ENCODE data around the gene TRDN.

Gene TRDN, protein sequence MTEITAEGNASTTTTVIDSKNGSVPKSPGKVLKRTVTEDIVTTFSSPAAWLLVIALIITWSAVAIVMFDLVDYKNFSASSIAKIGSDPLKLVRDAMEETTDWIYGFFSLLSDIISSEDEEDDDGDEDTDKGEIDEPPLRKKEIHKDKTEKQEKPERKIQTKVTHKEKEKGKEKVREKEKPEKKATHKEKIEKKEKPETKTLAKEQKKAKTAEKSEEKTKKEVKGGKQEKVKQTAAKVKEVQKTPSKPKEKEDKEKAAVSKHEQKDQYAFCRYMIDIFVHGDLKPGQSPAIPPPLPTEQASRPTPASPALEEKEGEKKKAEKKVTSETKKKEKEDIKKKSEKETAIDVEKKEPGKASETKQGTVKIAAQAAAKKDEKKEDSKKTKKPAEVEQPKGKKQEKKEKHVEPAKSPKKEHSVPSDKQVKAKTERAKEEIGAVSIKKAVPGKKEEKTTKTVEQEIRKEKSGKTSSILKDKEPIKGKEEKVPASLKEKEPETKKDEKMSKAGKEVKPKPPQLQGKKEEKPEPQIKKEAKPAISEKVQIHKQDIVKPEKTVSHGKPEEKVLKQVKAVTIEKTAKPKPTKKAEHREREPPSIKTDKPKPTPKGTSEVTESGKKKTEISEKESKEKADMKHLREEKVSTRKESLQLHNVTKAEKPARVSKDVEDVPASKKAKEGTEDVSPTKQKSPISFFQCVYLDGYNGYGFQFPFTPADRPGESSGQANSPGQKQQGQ

DNA sequence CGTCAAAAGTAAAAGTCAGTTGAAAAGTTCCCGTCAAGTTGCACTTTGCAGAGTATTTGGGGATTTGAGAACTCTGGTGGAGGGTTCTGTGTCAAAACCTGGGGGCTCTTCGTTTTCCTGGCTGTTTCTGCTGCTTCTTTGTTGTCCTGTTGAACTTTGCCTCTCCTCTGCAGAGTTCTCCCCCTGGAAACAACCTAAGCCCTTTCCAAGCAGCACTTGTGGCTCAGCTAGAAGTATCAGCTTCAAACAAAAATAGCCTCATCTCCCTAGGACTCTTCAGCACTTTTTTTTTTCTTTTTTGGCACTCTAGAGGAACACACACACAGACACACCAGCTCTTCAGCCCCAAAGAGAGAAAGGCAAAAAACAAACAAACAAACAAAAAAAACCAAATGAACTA, at the start of gene TRDN:
TSS of gene TRDN (minus strand) at position 169 of the 400 bp plus-strand sequence. CDS start 175 bp downstream, outside the sequence.
- DNase-seq (ENCODE audit: low read depth): no peak
- TF ChIP-seq CTCF (conservative IDR thresholded peaks at IDR 0.05; ENCODE audit: low read depth, low read length): no peak
- H3K4me3 ChIP-seq (ENCODE audit: low read length): no peak within 1 kb of the TSS

- TF ChIP-seq CTCF (conservative IDR thresholded peaks at IDR 0.05; ENCODE audit: low read depth, low read length): no peak
- no peak overlapping the region for H3K4me3 ChIP-seq (ENCODE audit: low read length)
- no peak for DNase-seq (ENCODE audit: low read depth)
Observed at GRCh38 chr6:123681957-123682462, 45.3 kb upstream of the TRDN start.

DNA sequence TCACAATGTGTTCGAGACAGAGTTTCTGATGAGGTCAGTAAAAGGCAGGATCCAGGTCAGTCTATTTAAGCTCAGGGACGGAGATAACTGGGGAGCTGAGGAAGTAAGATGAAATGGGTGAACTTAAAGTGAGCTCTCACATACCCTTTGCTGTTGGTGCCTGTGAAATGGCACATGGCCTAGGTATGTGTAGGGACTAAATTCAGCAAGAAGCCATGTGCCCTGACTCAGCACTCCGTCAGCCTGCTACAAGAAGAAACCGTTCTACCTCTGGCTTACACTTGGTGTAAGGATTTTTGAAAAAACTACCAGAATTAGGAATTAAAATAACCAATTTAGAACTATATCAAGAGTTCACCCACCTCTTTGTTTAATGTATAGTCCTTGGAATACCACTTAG, 41.1 kb upstream of the TRDN start:
- no peak for DNase-seq (ENCODE audit: low read depth)

GRCh38 chr6:123676793-123677192, 40.0 kb upstream of the TRDN start:
- TF ChIP-seq CTCF (conservative IDR thresholded peaks at IDR 0.05; ENCODE audit: low read depth, low read length): no peak
- no peak overlapping the region for H3K4me3 ChIP-seq (ENCODE audit: low read length)
- DNase-seq (ENCODE audit: low read depth): no peak

More for the DNA sequence above, 41.1 kb upstream of the TRDN start:
- no peak overlapping the region for H3K4me3 ChIP-seq (ENCODE audit: low read length)
- no peak for TF ChIP-seq CTCF (conservative IDR thresholded peaks at IDR 0.05; ENCODE audit: low read depth, low read length)

- DNase-seq (ENCODE audit: low read depth): no peak
- no peak overlapping the region for H3K4me3 ChIP-seq (ENCODE audit: low read length)
- TF ChIP-seq CTCF (conservative IDR thresholded peaks at IDR 0.05; ENCODE audit: low read depth, low read length): no peak
Observed at GRCh38 chr6:123668965-123669591, 32.3 kb upstream of the TRDN start.

DNA sequence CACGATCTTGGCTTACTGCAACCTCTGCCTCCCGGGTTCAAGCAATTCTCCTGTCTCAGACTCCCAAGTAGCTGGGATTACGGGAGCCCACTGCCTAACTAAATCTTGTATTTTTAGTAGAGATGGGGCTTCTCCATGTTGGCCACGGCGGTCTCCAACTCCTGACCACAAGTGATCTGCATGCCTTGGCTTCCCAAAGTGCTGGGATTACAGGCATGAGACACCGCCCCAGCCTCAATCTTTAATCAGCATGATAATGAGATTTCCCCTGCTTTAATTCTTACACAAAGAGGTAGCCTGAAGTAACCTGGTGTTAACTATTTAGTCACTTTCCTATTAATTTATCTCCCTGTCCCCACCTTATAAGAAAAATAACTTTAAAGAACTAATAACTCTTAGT, 31.3 kb upstream of the TRDN start:
- no peak for TF ChIP-seq CTCF (conservative IDR thresholded peaks at IDR 0.05; ENCODE audit: low read depth, low read length)
- no peak overlapping the region for H3K4me3 ChIP-seq (ENCODE audit: low read length)
- DNase-seq (ENCODE audit: low read depth): no peak
